HG02938 (cell line): Measurements from ENCODE around the gene DDX4.

ENCODE experiments used
- ATAC-seq: cut with Tn5 transposase; IDR thresholded peaks from one replicate; pipeline ENCODE4 v1.9.1; 2021; ENCODE audit warnings: mild to moderate bottlenecking, moderate library complexity; ENCODE audit not compliant: unreplicated experiment

DDX4 gene

GRCh38 chr5:55864606-55865541, 127.0 kb downstream of the DDX4 start:
- no peak for ATAC-seq

GRCh38 chr5:55865831-55866230, 128.0 kb downstream of the DDX4 start:
- ATAC-seq, result no peak

- no peak for ATAC-seq
Observed at GRCh38 chr5:55866485-55866884, 128.6 kb downstream of the DDX4 start.
